ENCODE data around the gene RPUSD3.

DNA sequence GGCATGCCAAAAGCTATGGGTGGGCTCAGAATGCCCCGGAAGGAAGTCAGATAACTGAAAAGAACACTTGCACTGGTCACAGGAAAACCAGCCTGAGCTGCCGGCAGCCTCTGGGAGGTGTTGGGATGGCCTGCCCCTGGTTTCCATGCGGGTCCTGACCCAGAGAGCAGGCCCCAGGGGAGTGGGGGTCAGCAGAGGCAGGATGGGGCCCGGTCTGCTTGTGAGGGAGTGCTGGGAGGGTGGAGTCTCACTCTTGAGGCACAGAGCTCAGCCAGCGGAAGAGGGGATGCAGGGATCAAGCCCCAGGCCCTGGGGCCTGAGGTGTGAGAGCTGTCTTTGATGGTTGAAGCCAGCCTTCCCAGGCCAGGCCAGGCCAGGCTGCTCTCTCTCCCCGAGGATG lies 2.4 kb upstream of the RPUSD3 start:
- TF ChIP-seq, protein P1, sequence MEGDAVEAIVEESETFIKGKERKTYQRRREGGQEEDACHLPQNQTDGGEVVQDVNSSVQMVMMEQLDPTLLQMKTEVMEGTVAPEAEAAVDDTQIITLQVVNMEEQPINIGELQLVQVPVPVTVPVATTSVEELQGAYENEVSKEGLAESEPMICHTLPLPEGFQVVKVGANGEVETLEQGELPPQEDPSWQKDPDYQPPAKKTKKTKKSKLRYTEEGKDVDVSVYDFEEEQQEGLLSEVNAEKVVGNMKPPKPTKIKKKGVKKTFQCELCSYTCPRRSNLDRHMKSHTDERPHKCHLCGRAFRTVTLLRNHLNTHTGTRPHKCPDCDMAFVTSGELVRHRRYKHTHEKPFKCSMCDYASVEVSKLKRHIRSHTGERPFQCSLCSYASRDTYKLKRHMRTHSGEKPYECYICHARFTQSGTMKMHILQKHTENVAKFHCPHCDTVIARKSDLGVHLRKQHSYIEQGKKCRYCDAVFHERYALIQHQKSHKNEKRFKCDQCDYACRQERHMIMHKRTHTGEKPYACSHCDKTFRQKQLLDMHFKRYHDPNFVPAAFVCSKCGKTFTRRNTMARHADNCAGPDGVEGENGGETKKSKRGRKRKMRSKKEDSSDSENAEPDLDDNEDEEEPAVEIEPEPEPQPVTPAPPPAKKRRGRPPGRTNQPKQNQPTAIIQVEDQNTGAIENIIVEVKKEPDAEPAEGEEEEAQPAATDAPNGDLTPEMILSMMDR (IDR thresholded peaks at IDR 0.05), result no peak
- no peak for TF ChIP-seq EP300 (IDR thresholded peaks at IDR 0.05; ENCODE audit: low read depth)
- TF ChIP-seq POLR2A (IDR thresholded peaks at IDR 0.05), result no peak

Measured in transverse colon (tissue), 3 donors.